HG02852 (cell line): ENCODE measurements around the gene KCNC4.

Experiments
- ATAC-seq: cut with Tn5 transposase; IDR thresholded peaks from one replicate; pipeline ENCODE4 v1.9.1; 2021; ENCODE audit warnings: mild to moderate bottlenecking, moderate library complexity; ENCODE audit not compliant: unreplicated experiment

The KCNC4 gene

GRCh38 chr1:110229348-110230001, 19.4 kb downstream of the KCNC4 start:
- ATAC-seq: no peak

GRCh38 chr1:110230381-110231199, 20.5 kb downstream of the KCNC4 start:
- no peak for ATAC-seq

GRCh38 chr1:110233861-110234260, 23.7 kb downstream of the KCNC4 start:
- ATAC-seq: no peak

GRCh38 chr1:110234691-110235090, 24.6 kb downstream of the KCNC4 start:
- no peak for ATAC-seq

- no peak for ATAC-seq
These were observed 25.2 kb downstream of the KCNC4 start for GRCh38 chr1:110235181-110235833.

- peak; percentile 67 for ATAC-seq
These were observed 25.9 kb downstream of the KCNC4 start for GRCh38 chr1:110235834-110236682.

GRCh38 chr1:110237386-110238152, 27.5 kb downstream of the KCNC4 start:
- no peak for ATAC-seq

DNA sequence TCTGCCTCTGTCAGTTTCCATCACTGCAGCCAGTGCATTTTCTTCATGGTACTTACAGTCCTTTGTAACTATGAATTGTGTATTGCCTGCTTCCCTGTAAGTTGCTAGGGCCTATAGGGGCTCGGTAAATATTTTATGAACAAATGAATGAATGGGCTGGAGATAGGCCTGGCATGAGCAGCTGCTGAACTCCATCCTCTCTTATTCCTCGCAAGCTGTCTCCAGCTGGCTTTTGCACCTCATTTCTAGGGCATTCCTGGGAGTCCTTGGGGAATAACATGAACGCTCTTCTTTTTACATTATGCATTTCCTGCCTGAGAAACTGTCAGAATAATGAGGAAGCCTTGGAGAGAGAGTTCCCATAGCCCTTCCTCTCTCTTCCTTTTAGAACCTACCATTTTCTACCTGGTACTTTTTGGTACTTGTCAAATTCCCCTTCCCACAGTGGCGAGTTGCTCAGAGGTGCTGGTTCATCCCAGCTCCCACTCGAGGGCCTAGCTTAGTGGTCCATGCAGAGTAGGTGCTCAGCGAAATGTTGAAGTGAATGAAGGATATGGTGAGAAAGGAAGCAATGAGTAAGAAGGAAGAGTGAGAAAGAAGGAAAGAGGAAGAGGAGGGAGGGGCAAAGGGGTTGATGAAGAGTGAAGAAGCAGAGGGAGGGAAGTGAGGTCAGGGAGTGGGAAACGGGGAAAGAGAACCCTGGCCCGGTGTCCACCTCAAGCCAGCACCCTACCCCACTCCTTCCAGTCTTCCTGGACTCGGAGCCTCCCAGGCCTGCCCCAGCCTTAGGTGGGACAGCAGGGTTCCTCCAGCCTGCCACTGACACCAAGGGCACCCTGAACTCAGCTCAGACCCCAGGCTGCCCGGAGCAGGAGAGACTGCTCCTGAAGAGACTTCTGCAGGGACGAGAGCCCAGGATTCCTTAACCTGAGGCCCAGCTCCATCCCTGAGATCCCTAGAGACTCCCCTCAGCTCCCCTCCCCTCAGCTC, 29.6 kb downstream of the KCNC4 start:
- no peak for ATAC-seq

DNA sequence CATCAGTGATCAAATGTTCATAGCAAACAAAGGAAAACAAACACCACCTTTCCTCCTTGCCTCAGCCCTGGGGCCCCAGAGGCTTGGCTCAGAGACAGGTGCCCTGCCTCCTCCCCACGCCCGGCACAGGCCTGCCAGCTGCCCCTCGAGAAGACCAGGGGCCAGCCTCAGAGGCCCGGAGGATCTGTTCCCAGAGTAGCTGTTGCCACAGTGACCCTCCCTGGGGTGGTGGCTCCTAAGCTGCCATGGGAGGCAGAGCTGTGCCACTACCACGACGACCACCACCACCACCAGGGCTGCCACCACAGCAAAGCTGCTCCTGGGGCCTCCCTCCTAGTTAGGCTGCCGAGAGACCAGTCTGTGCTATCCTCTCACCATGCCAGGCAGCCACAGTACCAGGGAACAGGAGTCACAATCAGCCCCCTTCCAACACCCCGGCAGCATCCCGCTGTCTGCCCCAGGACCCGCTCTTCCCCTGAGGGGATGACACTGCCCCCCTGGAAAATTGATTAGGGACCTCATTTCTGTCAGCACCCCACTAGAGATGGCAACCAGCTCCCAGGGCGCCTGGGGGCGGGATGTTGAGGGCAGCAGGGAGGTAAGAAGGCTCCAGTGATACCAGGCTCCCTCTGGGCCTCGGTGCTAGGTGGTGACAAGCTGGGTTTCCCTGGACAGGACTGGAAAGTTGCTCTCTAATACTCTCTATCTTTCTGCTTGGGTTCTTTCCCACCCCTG, 30.5 kb downstream of the KCNC4 start:
- no peak for ATAC-seq

- ATAC-seq: no peak
These were observed 31.4 kb downstream of the KCNC4 start for GRCh38 chr1:110241516-110241915.

DNA sequence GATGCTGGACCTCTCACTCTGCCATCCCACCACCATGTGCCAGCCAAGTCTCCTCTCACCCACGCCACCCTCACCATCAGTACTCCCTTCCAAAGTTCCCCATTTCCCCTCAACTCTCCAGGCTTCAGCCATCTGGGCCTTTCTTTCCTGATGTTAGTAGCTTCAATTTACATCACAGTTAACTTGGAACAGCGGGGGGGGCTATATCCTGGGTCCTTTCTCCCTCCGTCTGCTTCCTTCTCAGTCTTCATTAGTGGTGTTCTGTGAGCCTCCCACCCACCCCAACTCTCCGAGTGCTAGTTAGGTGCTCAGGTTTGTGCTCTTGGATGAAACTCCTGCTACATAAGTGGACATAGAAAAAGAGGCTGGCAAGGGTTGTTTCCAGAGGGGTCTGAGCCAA, 31.9 kb downstream of the KCNC4 start:
- no peak for ATAC-seq

DNA sequence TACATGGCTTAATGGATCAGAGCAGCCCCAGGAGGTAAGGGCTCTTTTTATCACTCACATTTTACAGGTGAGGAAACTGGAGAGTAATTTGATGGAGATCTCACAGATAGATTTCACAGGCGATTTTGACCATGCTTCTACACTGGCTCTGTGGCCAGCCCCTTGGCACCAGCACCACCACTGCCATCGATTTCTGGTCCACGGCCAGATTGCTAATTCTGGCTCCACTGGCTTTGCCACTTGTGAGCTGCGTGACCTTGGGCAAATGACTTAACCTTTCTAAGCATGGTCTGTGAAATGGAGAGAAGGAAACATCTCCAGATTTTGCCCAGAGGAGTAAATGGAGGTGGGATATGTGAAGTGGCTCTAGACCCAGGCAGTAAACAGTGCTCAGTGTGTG, 32.6 kb downstream of the KCNC4 start:
- no peak for ATAC-seq

DNA sequence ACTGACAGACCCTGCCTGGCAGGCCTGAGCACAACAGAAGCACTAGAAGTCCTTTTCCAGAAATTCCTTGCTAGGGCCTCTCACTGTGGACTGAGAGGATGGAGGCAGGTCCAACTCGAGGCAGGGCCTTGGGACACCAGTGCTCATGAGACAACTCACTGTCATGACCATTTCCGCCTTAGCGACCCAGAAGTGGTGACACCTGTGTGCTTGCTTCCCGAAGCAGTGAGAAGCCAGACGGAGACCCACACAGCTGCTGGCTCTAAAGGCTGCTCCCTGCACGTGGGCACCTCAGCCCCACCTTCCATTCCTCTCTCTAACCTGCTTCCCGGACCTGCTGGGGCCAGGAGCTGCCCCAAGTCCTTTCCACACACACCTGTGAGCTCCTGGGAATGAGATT, 33.0 kb downstream of the KCNC4 start:
- ATAC-seq: no peak

- ATAC-seq: peak; percentile 70
These were observed 33.5 kb downstream of the KCNC4 start for GRCh38 chr1:110243574-110243973.

GRCh38 chr1:110245876-110246620, 35.9 kb downstream of the KCNC4 start:
- no peak for ATAC-seq

- ATAC-seq: no peak
These were observed 38.6 kb downstream of the KCNC4 start for GRCh38 chr1:110248746-110249145.

GRCh38 chr1:110249256-110249655, 39.1 kb downstream of the KCNC4 start:
- ATAC-seq: no peak

DNA sequence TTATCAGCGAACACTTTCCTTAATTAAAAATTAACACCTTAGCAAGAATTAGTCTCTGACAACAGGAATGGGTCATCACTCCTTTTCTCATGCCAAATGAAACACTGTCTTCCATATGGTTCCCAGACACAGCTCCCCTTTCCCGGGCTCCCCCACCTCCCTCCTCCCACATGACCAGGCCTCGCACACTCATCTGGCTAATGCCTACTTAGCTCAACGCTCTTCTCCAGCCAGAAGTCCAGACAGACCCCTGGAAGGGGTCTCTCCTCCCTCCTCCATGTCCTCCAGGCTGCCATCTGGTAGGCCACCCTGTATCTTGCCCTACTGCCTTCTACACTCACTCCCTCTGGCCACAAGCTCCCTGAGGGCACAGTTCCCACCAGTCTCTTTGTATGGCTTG, 39.9 kb downstream of the KCNC4 start:
- ATAC-seq: no peak
